SK-N-DZ (cell line): ENCODE measurements around the gene NCKAP1.
"Not testable (repeated sequence)": the region's sequence is repeated elsewhere in the genome, so short reads cannot be mapped to it uniquely, and the experiment has no call there.

Experiments used
- DNase-seq: peaks from one replicate; pipeline ENCODE4 v3.0.0-alpha.2; 2015; ENCODE audit warnings: low spot score

Gene NCKAP1

GRCh38 chr2:182911813-182912517, 126.3 kb downstream of the NCKAP1 start:
- no peak for DNase-seq

- no peak for DNase-seq
Measured at GRCh38 chr2:182910965-182911364, 127.3 kb downstream of the NCKAP1 start.

- DNase-seq = no peak
Measured at GRCh38 chr2:182907081-182907830, 131.0 kb downstream of the NCKAP1 start.

GRCh38 chr2:182906454-182906853, 131.8 kb downstream of the NCKAP1 start:
- no peak for DNase-seq

- no peak for DNase-seq
Measured at GRCh38 chr2:182904844-182905243, 133.4 kb downstream of the NCKAP1 start.

GRCh38 chr2:182903566-182903965, 134.7 kb downstream of the NCKAP1 start:
- no peak for DNase-seq

GRCh38 chr2:182901748-182902147, 136.5 kb downstream of the NCKAP1 start:
- no peak for DNase-seq

GRCh38 chr2:182898718-182899117, 139.5 kb downstream of the NCKAP1 start:
- DNase-seq = no peak

GRCh38 chr2:182897137-182897536, 141.1 kb downstream of the NCKAP1 start:
- DNase-seq = no peak

- no peak for DNase-seq
Measured at GRCh38 chr2:182895798-182896197, 142.5 kb downstream of the NCKAP1 start.

- no peak for DNase-seq
Measured at GRCh38 chr2:182895169-182895568, 143.1 kb downstream of the NCKAP1 start.

GRCh38 chr2:182894174-182894573, 144.1 kb downstream of the NCKAP1 start:
- no peak for DNase-seq

GRCh38 chr2:182893666-182894065, 144.6 kb downstream of the NCKAP1 start:
- DNase-seq = no peak

GRCh38 chr2:182893035-182893434, 145.2 kb downstream of the NCKAP1 start:
- DNase-seq = not testable (repeated sequence)

- DNase-seq = no peak
Measured at GRCh38 chr2:182891611-182892010, 146.6 kb downstream of the NCKAP1 start.

GRCh38 chr2:182890773-182891378, 147.4 kb downstream of the NCKAP1 start:
- DNase-seq = no peak

- DNase-seq = no peak
Measured at GRCh38 chr2:182890305-182890704, 148.0 kb downstream of the NCKAP1 start.

- no peak for DNase-seq
Measured at GRCh38 chr2:182887753-182888415, 150.4 kb downstream of the NCKAP1 start.

GRCh38 chr2:182887093-182887492, 151.2 kb downstream of the NCKAP1 start:
- no peak for DNase-seq

GRCh38 chr2:182885771-182886170, 152.5 kb downstream of the NCKAP1 start:
- no peak for DNase-seq

GRCh38 chr2:182883451-182883850, 154.8 kb downstream of the NCKAP1 start:
- DNase-seq = no peak

GRCh38 chr2:182880100-182880499, 158.2 kb downstream of the NCKAP1 start:
- not testable (repeated sequence) for DNase-seq
